ENCODE data around the gene CACNA1F. TPM values are rescaled to one million over a fixed set of nuclear protein-coding genes. Genes with fewer than 3 reads are reported as not detected.

CACNA1F gene
- total RNA-seq, 1 experiment from 2014 or later = not detected

DNA sequence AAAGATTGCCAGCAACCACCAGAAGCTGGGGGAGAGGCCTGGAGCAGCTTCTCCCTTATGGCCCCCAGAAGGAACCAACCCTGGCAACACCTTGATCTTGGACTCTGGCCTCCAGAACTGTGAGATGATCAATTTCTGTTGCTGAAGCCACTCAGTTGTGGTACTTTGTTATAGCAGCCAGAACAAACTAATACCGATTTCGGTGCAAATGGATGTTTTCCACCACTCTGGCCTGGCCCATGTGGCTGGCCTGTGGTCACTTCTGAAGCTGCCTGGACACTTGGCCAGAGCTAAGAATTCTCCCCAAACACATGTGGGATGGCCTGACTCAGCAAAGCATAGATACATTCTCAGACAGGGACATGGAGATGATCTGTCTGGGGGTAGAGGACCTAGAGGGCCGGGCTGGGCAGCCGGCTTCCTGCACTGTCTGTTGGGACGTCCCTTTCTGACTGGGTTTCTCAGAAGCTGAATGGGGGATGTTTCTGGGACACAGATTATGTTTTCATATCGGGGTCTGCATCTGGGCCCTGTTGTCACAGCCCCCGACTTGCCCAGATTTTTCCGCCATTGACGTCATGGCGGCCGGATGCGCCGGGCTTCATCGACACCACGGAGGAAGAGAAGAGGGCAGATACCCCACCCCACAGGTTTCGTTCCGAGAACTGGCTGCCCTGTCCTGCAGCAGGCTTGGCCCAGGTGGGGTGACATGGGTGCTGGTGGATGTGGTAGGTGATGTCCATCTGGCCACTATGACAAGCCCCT lies 27.3 kb upstream of the CACNA1F start:
- in situ Hi-C loops (cut with HindIII; ENCODE audit: low pct_unique_long_range_greater_than_20kb, low sequenced_read_pairs) = no loop called here
- ChIA-PET CTCF (no interaction called here), POLR2A (no interaction called here)
- BruUV-seq (replicated peaks) = no TSS peak
- TF ChIP-seq, protein P1, sequence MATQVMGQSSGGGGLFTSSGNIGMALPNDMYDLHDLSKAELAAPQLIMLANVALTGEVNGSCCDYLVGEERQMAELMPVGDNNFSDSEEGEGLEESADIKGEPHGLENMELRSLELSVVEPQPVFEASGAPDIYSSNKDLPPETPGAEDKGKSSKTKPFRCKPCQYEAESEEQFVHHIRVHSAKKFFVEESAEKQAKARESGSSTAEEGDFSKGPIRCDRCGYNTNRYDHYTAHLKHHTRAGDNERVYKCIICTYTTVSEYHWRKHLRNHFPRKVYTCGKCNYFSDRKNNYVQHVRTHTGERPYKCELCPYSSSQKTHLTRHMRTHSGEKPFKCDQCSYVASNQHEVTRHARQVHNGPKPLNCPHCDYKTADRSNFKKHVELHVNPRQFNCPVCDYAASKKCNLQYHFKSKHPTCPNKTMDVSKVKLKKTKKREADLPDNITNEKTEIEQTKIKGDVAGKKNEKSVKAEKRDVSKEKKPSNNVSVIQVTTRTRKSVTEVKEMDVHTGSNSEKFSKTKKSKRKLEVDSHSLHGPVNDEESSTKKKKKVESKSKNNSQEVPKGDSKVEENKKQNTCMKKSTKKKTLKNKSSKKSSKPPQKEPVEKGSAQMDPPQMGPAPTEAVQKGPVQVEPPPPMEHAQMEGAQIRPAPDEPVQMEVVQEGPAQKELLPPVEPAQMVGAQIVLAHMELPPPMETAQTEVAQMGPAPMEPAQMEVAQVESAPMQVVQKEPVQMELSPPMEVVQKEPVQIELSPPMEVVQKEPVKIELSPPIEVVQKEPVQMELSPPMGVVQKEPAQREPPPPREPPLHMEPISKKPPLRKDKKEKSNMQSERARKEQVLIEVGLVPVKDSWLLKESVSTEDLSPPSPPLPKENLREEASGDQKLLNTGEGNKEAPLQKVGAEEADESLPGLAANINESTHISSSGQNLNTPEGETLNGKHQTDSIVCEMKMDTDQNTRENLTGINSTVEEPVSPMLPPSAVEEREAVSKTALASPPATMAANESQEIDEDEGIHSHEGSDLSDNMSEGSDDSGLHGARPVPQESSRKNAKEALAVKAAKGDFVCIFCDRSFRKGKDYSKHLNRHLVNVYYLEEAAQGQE (IDR thresholded peaks at IDR 0.05; ENCODE audit: insufficient read depth in 1 of 2, low read depth in 2 of 2, low read length in 1 of 2) = no peak
- no peak for TF ChIP-seq SIN3A (IDR thresholded peaks at IDR 0.05; ENCODE audit: borderline replicate concordance, insufficient read depth, low read depth, low read length)
- TF ChIP-seq TCF7L2 (IDR thresholded peaks at IDR 0.05; ENCODE audit: low read depth, low read length) = no peak
- no peak for TF ChIP-seq POLR2AphosphoS5 (IDR thresholded peaks at IDR 0.05; ENCODE audit: low read depth, low read length)
- TF ChIP-seq CTCF (IDR thresholded peaks at IDR 0.05) = no peak
- Histone ChIP-seq H3K36me3 (ENCODE audit: control insufficient read depth, insufficient read depth, low read length) (no peaks in the 10 kb centered on the region), H3K4me1 (ENCODE audit: control insufficient read depth, insufficient read depth, low read length) (no peaks in the 10 kb centered on the region), H3K27me3 (ENCODE audit: control insufficient read depth, insufficient read depth, low read length) (no peaks in the 10 kb centered on the region), H3K9me3 (ENCODE audit: control insufficient read depth, insufficient read depth, low read depth, low read length) (no peaks in the 10 kb centered on the region), H3K4me3 (ENCODE audit: low read depth in 2 of 2, low read length in 2 of 2) (no peak overlapping the region), H3K27ac (ENCODE audit: low read length) (no peak overlapping the region)
- intact Hi-C loops (cut with micrococcal nuclease; ENCODE audit: unreplicated experiment) = no loop called here
- DNase-seq (ENCODE audit: low read depth, low spot score) (no peak), ATAC-seq (no peak)

DNA sequence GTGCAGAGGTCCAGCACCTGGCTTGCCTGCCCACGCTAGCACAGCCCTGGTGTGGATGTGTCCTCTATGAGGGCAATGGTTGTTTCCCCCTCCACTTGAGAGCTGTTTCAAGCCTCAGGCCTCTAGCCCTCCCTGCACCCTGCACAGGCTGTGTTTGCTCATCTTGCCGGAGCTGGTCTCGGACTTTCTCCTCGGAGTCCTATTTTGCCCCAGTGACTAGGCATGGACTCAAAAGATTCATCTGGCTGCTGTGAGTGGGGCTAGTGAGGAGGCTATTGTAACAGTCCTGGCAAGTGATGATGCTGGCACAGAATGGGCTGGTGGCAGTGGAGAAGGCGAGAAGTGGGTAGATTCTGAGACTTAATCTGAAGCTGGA lies 25.6 kb upstream of the CACNA1F start:
- BruUV-seq (replicated peaks) = no TSS peak
- Histone ChIP-seq H3K4me3 (ENCODE audit: low read depth in 2 of 2, low read length in 2 of 2) (no peak overlapping the region), H3K27me3 (ENCODE audit: control insufficient read depth, insufficient read depth, low read length) (no peaks in the 10 kb centered on the region), H3K27ac (ENCODE audit: low read length) (no peak overlapping the region), H3K4me1 (ENCODE audit: control insufficient read depth, insufficient read depth, low read length) (no peaks in the 10 kb centered on the region), H3K9me3 (ENCODE audit: control insufficient read depth, insufficient read depth, low read depth, low read length) (no peaks in the 10 kb centered on the region), H3K36me3 (ENCODE audit: control insufficient read depth, insufficient read depth, low read length) (no peaks in the 10 kb centered on the region)
- intact Hi-C loops (cut with micrococcal nuclease; ENCODE audit: unreplicated experiment) = no loop called here
- in situ Hi-C loops (cut with HindIII; ENCODE audit: low pct_unique_long_range_greater_than_20kb, low sequenced_read_pairs) = no loop called here
- TF ChIP-seq SIN3A (IDR thresholded peaks at IDR 0.05; ENCODE audit: borderline replicate concordance, insufficient read depth, low read depth, low read length) (no peak), CTCF (IDR thresholded peaks at IDR 0.05) (no peak), TCF7L2 (IDR thresholded peaks at IDR 0.05; ENCODE audit: low read depth, low read length) (no peak), POLR2AphosphoS5 (IDR thresholded peaks at IDR 0.05; ENCODE audit: low read depth, low read length) (no peak)
- TF ChIP-seq, protein P1 (IDR thresholded peaks at IDR 0.05; ENCODE audit: insufficient read depth in 1 of 2, low read depth in 2 of 2, low read length in 1 of 2) = no peak
- ChIA-PET POLR2A (no interaction called here), CTCF (no interaction called here)
- no peak for DNase-seq (ENCODE audit: low read depth, low spot score)
- ATAC-seq = no peak
